Testis (tissue), 3 donors: Measurements from ENCODE around the gene KCNH4. TPM values are rescaled to one million over a fixed set of nuclear protein-coding genes. Genes with fewer than 3 reads are reported as not detected.
A peak's percentile ranks its signal among the peaks of the same experiment; 100 is the strongest.

Experiments used
- DNase-seq: peaks from one replicate; pipeline ENCODE4 v3.0.0-alpha.2; 2019
- H3K27ac ChIP-seq, 2 donors: fragments of 200-600 bp; sonication (generic); one replicate each; pipeline ENCODE4 v1.5.1; 2019
- H3K27me3 ChIP-seq: fragments of 200-600 bp; sonication (generic); one replicate; pipeline ENCODE4 v1.5.1; 2019
- H3K36me3 ChIP-seq: fragments of 200-600 bp; sonication (generic); one replicate; pipeline ENCODE4 v1.5.1; 2017; ENCODE audit warnings: low read depth; ENCODE audit errors: missing control alignments
- H3K4me1 ChIP-seq: fragments of 200-600 bp; sonication (generic); one replicate; pipeline ENCODE4 v1.5.1; 2019
- H3K4me3 ChIP-seq, 2 donors: fragments of 200-600 bp; sonication (generic); one replicate each; pipeline ENCODE4 v1.5.1; 2017 to 2019
- H3K9me3 ChIP-seq: fragments of 200-600 bp; sonication (generic); one replicate; pipeline ENCODE4 v1.5.1; 2017
- POLR2A ChIP-seq: fragments of 450-650 bp; IDR thresholded peaks from one replicate; pipeline ENCODE4 v1.6.1; 2017; ENCODE audit warnings: antibody characterized with exemption, mild to moderate bottlenecking, moderate library complexity
- WGBS, 2 donors: methylation state at CpG; one replicate each; pipeline ENCODE4 v1.1.5; 2018; 5-methylcytosine and 5-hydroxymethylcytosine counted together
- intact Hi-C: fragments of 100-400 bp; cut with DNase I; formaldehyde crosslinking; loops from one replicate; pipeline ENCODE4 v1.15.1; 2023; ENCODE audit warnings: low total_unique reads
- polyA plus RNA-seq: library from polyadenylated mRNA; stranded (reverse); fragments of 350-450 nt; fragmentation: Illumina TruSeq; extraction: RNeasy Lipid Tissue Mini Kit (QIAGEN cat#74804); gene quantifications from one replicate; pipeline ENCODE4 v1.2.3, GENCODE V29; 2014; ENCODE audit warnings: low read depth, low replicate concordance; ENCODE audit not compliant: insufficient read depth
- total RNA-seq, 2 donors: library from RNA; depleted of rRNA; stranded (reverse); fragments of >200 nt; gene quantifications; one replicate each; pipeline ENCODE4 v1.2.3, GENCODE V29; 2016
- TF ChIP-seq, protein P1 (sequence below), 3 experiments: fragments of 450-650 bp in 2 of 3; fragments of 200-600 bp in 1 of 3; sonication (generic) in 1 of 3; IDR thresholded peaks; one replicate each; pipeline ENCODE4 v1.5.1; 2016 to 2019; ENCODE audit warnings: antibody characterized with exemption in 3 of 3, mild to moderate bottlenecking in 2 of 3, moderate library complexity in 1 of 3

The KCNH4 gene
- total and polyA plus RNA-seq, 3 donors from 2014 or later = 0.24 to 0.56 (median 0.42) TPM

DNA sequence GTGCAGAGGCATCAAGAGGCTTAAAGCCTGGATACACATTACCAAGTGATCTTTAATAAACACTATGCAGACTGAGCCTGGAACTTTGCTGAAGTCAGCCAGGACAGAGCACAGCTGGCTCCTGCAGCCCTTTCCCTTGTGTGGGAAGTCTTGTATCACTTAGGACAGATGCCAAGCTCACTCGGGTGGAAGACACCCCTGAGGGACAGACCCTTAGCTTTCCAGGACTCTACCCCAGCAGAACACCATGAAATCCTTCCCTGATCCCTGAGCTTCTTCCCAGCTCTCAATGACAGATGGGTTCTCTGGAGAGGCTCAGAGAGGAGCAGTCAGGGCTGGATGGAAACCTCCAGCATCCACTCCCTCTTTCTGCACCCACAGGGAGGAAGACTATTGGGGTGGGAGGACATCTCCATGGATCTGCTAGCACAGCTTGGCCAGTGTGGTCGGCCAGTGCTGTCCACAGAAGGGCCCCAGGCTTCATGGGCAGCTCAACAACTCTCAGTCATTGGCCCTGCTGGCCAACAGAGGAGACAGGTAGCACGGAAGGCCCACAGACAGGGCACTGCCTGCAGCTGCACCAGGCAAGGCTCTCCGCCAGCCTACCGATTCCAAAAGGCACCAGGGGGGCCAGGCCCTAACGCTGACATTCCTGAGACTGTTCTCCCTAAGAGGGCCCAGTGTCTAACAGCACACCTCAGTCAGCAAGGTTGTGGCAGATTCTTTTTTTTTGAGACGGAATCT is 42.0 kb downstream of the KCNH4 start:
- TF ChIP-seq, protein P1, sequence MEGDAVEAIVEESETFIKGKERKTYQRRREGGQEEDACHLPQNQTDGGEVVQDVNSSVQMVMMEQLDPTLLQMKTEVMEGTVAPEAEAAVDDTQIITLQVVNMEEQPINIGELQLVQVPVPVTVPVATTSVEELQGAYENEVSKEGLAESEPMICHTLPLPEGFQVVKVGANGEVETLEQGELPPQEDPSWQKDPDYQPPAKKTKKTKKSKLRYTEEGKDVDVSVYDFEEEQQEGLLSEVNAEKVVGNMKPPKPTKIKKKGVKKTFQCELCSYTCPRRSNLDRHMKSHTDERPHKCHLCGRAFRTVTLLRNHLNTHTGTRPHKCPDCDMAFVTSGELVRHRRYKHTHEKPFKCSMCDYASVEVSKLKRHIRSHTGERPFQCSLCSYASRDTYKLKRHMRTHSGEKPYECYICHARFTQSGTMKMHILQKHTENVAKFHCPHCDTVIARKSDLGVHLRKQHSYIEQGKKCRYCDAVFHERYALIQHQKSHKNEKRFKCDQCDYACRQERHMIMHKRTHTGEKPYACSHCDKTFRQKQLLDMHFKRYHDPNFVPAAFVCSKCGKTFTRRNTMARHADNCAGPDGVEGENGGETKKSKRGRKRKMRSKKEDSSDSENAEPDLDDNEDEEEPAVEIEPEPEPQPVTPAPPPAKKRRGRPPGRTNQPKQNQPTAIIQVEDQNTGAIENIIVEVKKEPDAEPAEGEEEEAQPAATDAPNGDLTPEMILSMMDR (IDR thresholded peaks at IDR 0.05) = no peak
- no peak for TF ChIP-seq POLR2A
- peak; percentile 60 for DNase-seq
- 49 to 76% methylated on average over 7 of the region's 7 CpGs for WGBS, 2 donors
- Histone ChIP-seq H3K4me1 (peaks cover 35% of the 10 kb centered on the region), H3K36me3 (no peaks in the 10 kb centered on the region), H3K27me3 (no peaks in the 10 kb centered on the region), H3K27ac (peak overlapping the region in 1 of 2 donors; percentile 29), H3K9me3 (no peaks in the 10 kb centered on the region), H3K4me3 (no peak overlapping the region)
- intact Hi-C loops = no loop called here

DNA sequence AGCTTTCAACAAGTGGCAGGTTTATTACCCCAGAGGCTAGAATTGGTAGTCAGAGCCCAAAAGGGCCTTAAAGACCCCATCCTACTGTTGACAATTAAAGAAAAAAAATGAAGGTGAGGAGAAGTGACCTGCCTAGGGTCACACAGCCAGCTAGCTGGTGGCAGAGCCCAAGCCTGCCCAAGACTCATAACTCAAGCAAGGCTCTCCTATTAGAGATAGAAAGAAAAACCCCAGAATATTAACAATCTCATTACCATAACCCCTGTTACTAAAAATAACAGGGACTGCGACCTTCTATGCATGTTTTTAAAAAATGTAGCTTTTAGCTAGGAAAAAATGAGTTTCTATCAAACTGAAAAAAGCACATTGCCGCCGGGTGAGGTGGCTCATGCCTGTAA is 44.3 kb downstream of the KCNH4 start:
- WGBS, 2 donors = 44% methylated on average over 3 of the region's 3 CpGs
- Histone ChIP-seq H3K4me3 (no peak overlapping the region), H3K27me3 (no peaks in the 10 kb centered on the region), H3K4me1 (peaks cover 46% of the 10 kb centered on the region), H3K36me3 (no peaks in the 10 kb centered on the region), H3K9me3 (no peaks in the 10 kb centered on the region), H3K27ac (peak overlapping the region; percentile 15 to 71)
- intact Hi-C loops = no loop called here
- no peak for DNase-seq
- TF ChIP-seq POLR2A = no peak
- TF ChIP-seq, protein P1 (IDR thresholded peaks at IDR 0.05) = no peak

DNA sequence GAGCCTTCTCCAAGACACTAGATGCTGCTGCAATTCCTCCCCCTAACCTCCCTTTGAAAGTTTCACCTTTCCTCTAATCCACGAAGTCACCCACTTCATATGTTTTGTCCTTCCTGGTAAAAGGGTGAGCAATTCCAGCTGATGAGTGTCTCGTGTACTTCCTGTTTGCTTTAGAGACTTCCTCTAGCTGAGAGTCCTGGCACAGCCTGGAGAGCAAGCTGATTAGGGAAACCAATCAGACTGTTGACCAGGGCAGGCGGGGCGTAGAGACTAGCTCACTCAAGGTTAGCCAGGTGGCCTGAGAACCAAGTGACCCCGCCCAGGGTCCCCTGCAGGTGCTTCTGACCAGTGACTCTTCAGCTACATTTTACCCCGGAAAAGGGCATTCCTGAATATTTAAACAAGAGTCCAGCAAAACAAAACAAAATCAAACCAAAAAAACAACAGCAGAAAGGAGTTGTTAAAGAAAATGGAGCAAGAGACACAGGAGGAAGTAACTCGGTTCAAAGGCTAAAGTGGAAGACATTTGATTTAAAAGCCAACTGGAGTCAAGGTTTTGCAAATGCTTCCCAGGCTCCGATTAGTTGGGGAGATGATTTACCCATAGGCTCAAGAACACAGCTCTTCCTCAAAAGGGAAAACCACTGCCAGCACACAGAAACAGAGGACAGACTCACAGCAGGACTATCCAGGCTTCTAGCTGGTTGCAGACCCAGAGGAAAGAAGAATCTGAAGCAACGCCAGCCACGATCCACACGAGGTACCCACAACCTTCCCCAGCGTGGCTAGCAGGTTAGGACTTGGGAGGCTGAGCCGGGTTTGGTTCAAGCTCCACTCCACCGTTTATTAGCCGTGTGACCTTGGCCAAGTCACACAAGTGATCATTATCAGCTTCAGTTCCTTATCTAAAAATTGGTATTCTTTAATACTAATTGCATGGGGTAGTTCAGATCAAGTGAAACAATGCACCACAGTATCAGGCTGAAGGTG is 45.0 kb downstream of the KCNH4 start:
- H3K27me3 ChIP-seq = no peaks in the 10 kb centered on the region
- no peak for TF ChIP-seq POLR2A
- TF ChIP-seq, protein P1 (IDR thresholded peaks at IDR 0.05) = no peak
- DNase-seq = peak; percentile 58
- intact Hi-C loops = no loop called here
- peaks cover 53% of the 10 kb centered on the region for H3K4me1 ChIP-seq
- 41 to 46% methylated on average over 15 of the region's 15 CpGs for WGBS, 2 donors
- H3K4me3 ChIP-seq = no peak overlapping the region
- no peaks in the 10 kb centered on the region for H3K36me3 ChIP-seq
- H3K27ac ChIP-seq = peak overlapping the region; percentile 32 to 71
- H3K9me3 ChIP-seq = no peaks in the 10 kb centered on the region

DNA sequence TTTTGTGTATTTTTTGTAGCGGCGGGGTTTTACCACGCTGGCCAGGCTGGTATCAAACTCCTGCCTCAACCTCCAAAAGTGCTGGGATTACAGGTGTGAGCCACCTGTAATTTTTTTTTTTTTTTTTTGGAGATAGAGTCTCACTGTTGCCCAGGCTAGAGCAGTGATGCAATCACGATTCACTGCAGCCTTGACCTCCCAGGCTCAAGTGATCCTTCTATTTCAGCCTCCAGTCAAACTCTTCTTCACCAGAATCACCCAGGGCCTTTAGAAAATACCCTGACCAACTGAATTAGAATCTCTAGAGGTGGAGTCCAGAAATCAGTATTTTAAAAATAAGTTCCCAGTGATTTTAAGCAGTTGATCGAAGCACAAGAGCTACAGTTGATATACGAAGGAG is 45.8 kb downstream of the KCNH4 start:
- H3K9me3 ChIP-seq = no peaks in the 10 kb centered on the region
- 69 to 70% methylated on average over 6 of the region's 6 CpGs for WGBS, 2 donors
- TF ChIP-seq, protein P1 (IDR thresholded peaks at IDR 0.05) = no peak
- TF ChIP-seq POLR2A = no peak
- H3K4me3 ChIP-seq = no peak overlapping the region
- no peak for DNase-seq
- intact Hi-C loops = no loop called here
- peak overlapping the region; percentile 32 to 71 for H3K27ac ChIP-seq
- H3K27me3 ChIP-seq = no peaks in the 10 kb centered on the region
- H3K36me3 ChIP-seq = no peaks in the 10 kb centered on the region
- H3K4me1 ChIP-seq = peaks cover 61% of the 10 kb centered on the region
